Upper lobe of left lung (tissue), 6 donors: ENCODE results near the gene VANGL1. TPM values are rescaled to one million over a fixed set of nuclear protein-coding genes. Genes with fewer than 3 reads are reported as not detected.

Experiments used
- ATAC-seq, 2 donors: fragments of 200-7000 bp; cut with Tn5 transposase; one replicate each; pipeline ENCODE4 v1.9.1; 2022; ENCODE audit warnings: mild to moderate bottlenecking in 2 of 2, moderate library complexity in 2 of 2; ENCODE audit not compliant: low FRiP score in 2 of 2
- DNase-seq, 2 donors: peaks; one replicate each; pipeline ENCODE4 v3.0.0-alpha.2; 2019 to 2020
- H3K27ac ChIP-seq, 4 donors: fragments of 200-600 bp; sonication (generic); one replicate each; pipeline ENCODE4 v1.5.1; 2016 to 2019
- H3K27me3 ChIP-seq, 4 donors: fragments of 200-600 bp; sonication (generic); one replicate each; pipeline ENCODE4 v1.5.1; 2017 to 2019
- H3K36me3 ChIP-seq, 4 donors: fragments of 200-600 bp; sonication (generic); one replicate each; pipeline ENCODE4 v1.5.1; 2016 to 2019
- H3K4me1 ChIP-seq, 4 donors: fragments of 200-600 bp; sonication (generic); one replicate each; pipeline ENCODE4 v1.5.1; 2018 to 2019
- H3K4me3 ChIP-seq, 4 donors: fragments of 200-600 bp; sonication (generic); one replicate each; pipeline ENCODE4 v1.5.1; 2017 to 2019; ENCODE audit warnings: mild to moderate bottlenecking in 2 of 4, moderate library complexity in 1 of 4
- H3K9me3 ChIP-seq, 4 donors: fragments of 200-600 bp; sonication (generic); one replicate each; pipeline ENCODE4 v1.5.1; 2018 to 2019
- CTCF ChIP-seq, 6 experiments: fragments of 450-650 bp in 4 of 6; fragments of 200-600 bp in 2 of 6; sonication (generic) in 2 of 6; IDR thresholded peaks; one replicate each; pipeline ENCODE4 v1.5.1; 2016 to 2019; ENCODE audit warnings: antibody characterized with exemption in 6 of 6
- EP300 ChIP-seq, 4 donors: sonication (generic); formaldehyde crosslinking; IDR thresholded peaks; one replicate each; pipeline ENCODE4 v1.5.1; 2017; ENCODE audit warnings: antibody characterized with exemption in 4 of 4, control low read depth in 2 of 4
- POLR2A ChIP-seq, 4 donors: fragments of 450-650 bp; IDR thresholded peaks; one replicate each; pipeline ENCODE4 v1.5.1; 2016 to 2017; ENCODE audit warnings: antibody characterized with exemption in 4 of 4, mild to moderate bottlenecking in 2 of 4
- POLR2AphosphoS5 ChIP-seq, 2 donors: sonication (generic); formaldehyde crosslinking; IDR thresholded peaks; one replicate each; pipeline ENCODE4 v1.5.1; 2017; ENCODE audit warnings: antibody characterized with exemption in 2 of 2
- WGBS, 2 donors: methylation state at CpG; one replicate each; pipeline ENCODE4 v1.1.5; 2017 to 2018; 5-methylcytosine and 5-hydroxymethylcytosine counted together
- total RNA-seq, 6 donors: library from RNA; depleted of rRNA in 4 of 6; stranded (reverse); fragments of >200 nt in 4 of 6; gene quantifications; one replicate each; pipeline versions ENCODE4 v1.1.0 to v1.2.1, GENCODE V29; 2016 to 2021
- donor health status: DM: no; HTN: no; CAD: no; lungs with moderate emphysema.
- donor health status: DM: no; HTN: yes; CAD: no; lungs with severe emphysema.

VANGL1 gene
- total RNA-seq, 6 donors from 2014 or later, result 3.1 to 11.4 (median 7.0) TPM

- ATAC-seq (no peak), DNase-seq (no peak)
- peaks cover 0 to 38% (median 16%) of the 10 kb centered on the region in 4 donors for H3K4me1 ChIP-seq
- peak overlapping the region; percentile 33 to 79 (median 67) for H3K27ac ChIP-seq
- H3K4me3 ChIP-seq, result no peak overlapping the region
- H3K36me3 ChIP-seq, result no peaks in the 10 kb centered on the region
- no peaks in the 10 kb centered on the region for H3K27me3 ChIP-seq
- 60 to 63% methylated on average over 3 of the region's 3 CpGs for WGBS, 2 donors
- H3K9me3 ChIP-seq, result no peaks in the 10 kb centered on the region
- no peak for TF ChIP-seq EP300 (IDR thresholded peaks at IDR 0.05)
- no peak for TF ChIP-seq POLR2A (IDR thresholded peaks at IDR 0.05)
- TF ChIP-seq POLR2AphosphoS5 (IDR thresholded peaks at IDR 0.05), result no peak
- TF ChIP-seq CTCF (IDR thresholded peaks at IDR 0.05), result no peak
These were observed 84.4 kb downstream of the VANGL1 start for GRCh38 chr1:115726161-115726560.

- DNase-seq (no peak), ATAC-seq (no peak)
- Histone ChIP-seq H3K4me1 (peaks cover 0 to 38% (median 16%) of the 10 kb centered on the region in 4 donors), H3K4me3 (no peak overlapping the region), H3K9me3 (no peaks in the 10 kb centered on the region), H3K27me3 (no peaks in the 10 kb centered on the region), H3K36me3 (no peaks in the 10 kb centered on the region), H3K27ac (peak overlapping the region; percentile 33 to 79 (median 67))
- TF ChIP-seq EP300 (IDR thresholded peaks at IDR 0.05) (no peak), POLR2AphosphoS5 (IDR thresholded peaks at IDR 0.05) (no peak), CTCF (IDR thresholded peaks at IDR 0.05) (no peak)
These were observed 84.8 kb downstream of the VANGL1 start for GRCh38 chr1:115726570-115726969.

- Histone ChIP-seq H3K4me3 (no peak overlapping the region), H3K4me1 (peaks cover 0 to 38% (median 16%) of the 10 kb centered on the region in 4 donors), H3K27me3 (no peaks in the 10 kb centered on the region), H3K9me3 (no peaks in the 10 kb centered on the region), H3K36me3 (no peaks in the 10 kb centered on the region), H3K27ac (peak overlapping the region; percentile 33 to 79 (median 67))
- ATAC-seq (peak; percentile 82 to 95), DNase-seq (peak in 1 of 2 donors; percentile 71)
- 34 to 50% methylated on average over 4 to 7 of the region's 7 CpGs for WGBS, 2 donors
- TF ChIP-seq POLR2A (IDR thresholded peaks at IDR 0.05), result no peak
- peak; percentile 67 to 71 for TF ChIP-seq POLR2AphosphoS5 (IDR thresholded peaks at IDR 0.05)
- no peak for TF ChIP-seq CTCF (IDR thresholded peaks at IDR 0.05)
- peak in 2 of 4 donors; percentile 25 to 64 for TF ChIP-seq EP300 (IDR thresholded peaks at IDR 0.05)
These were observed 86.0 kb downstream of the VANGL1 start for GRCh38 chr1:115727706-115728249.

- Histone ChIP-seq H3K27me3 (no peaks in the 10 kb centered on the region), H3K27ac (peak overlapping the region; percentile 33 to 79 (median 58)), H3K36me3 (no peaks in the 10 kb centered on the region), H3K9me3 (no peaks in the 10 kb centered on the region), H3K4me1 (peaks cover 0 to 38% (median 16%) of the 10 kb centered on the region in 4 donors), H3K4me3 (no peak overlapping the region)
- DNase-seq, result no peak
- no peak for TF ChIP-seq POLR2AphosphoS5 (IDR thresholded peaks at IDR 0.05)
- no peak for TF ChIP-seq CTCF (IDR thresholded peaks at IDR 0.05)
- no peak for ATAC-seq
- WGBS, 2 donors, result 57 to 70% methylated on average over 1 of the region's 1 CpG
These were observed 86.6 kb downstream of the VANGL1 start for GRCh38 chr1:115728341-115728740.

- Histone ChIP-seq H3K4me1 (peaks cover 0 to 33% (median 16%) of the 10 kb centered on the region in 4 donors), H3K27ac (no peak overlapping the region), H3K36me3 (no peaks in the 10 kb centered on the region), H3K4me3 (no peak overlapping the region), H3K27me3 (no peaks in the 10 kb centered on the region), H3K9me3 (no peaks in the 10 kb centered on the region)
- ATAC-seq (no peak), DNase-seq (no peak)
- WGBS, 2 donors, result 75 to 77% methylated on average over 4 of the region's 4 CpGs
- TF ChIP-seq POLR2AphosphoS5 (IDR thresholded peaks at IDR 0.05) (no peak), CTCF (IDR thresholded peaks at IDR 0.05) (no peak), EP300 (IDR thresholded peaks at IDR 0.05) (no peak), POLR2A (IDR thresholded peaks at IDR 0.05) (no peak)
These were observed 88.0 kb downstream of the VANGL1 start for GRCh38 chr1:115729756-115730155.
